A549 (cell line): Measurements from ENCODE around the gene PSME3.

ENCODE experiments used
- CEBPB ChIP-seq, 2 experiments: fragments of >200 bp in 1 of 2; sonication (Bioruptor Twin) in 1 of 2; formaldehyde crosslinking in 1 of 2; IDR thresholded peaks; 2 replicates each; pipeline ENCODE4 v1.6.1; 2012 to 2016
- CTCF ChIP-seq: fragments of >200 bp; sonication (Bioruptor Twin); formaldehyde crosslinking; IDR thresholded peaks from 3 replicates; pipeline ENCODE4 v1.5.1; 2016
- GATA3 ChIP-seq: IDR thresholded peaks from 2 replicates; pipeline ENCODE4 v1.6.1; 2012; ENCODE audit warnings: borderline replicate concordance
- HMGXB4 ChIP-seq: fragments of 250-450 bp; sonication (Bioruptor Pico); IDR thresholded peaks from 2 replicates; pipeline ENCODE4 v1.5.0; 2021; ENCODE audit warnings: mild to moderate bottlenecking, moderate library complexity, borderline replicate concordance
- MAZ ChIP-seq: fragments of 150-350 bp; IDR thresholded peaks from 2 replicates; pipeline ENCODE4 v1.6.1; 2014; ENCODE audit warnings: antibody characterized with exemption, low read depth, low read length, borderline replicate concordance
- MYC ChIP-seq: IDR thresholded peaks from 2 replicates; pipeline ENCODE4 v1.6.1; 2012; ENCODE audit warnings: mild to moderate bottlenecking, inconsistent platforms, low read length, improper control_type of control experiment, borderline replicate concordance
- NFE2L2 ChIP-seq: fragments of 150-350 bp; conservative IDR thresholded peaks from 2 replicates; pipeline ENCODE4 v1.6.1; 2014; ENCODE audit warnings: low read length
- PBX3 ChIP-seq: IDR thresholded peaks from 2 replicates; pipeline ENCODE4 v1.6.1; 2012
- PHF8 ChIP-seq: fragments of 200-600 bp; sonication (generic); IDR thresholded peaks from 2 replicates; pipeline ENCODE4 v1.6.1; 2016; ENCODE audit warnings: low read depth, mild to moderate bottlenecking, antibody characterized with exemption, moderate library complexity, borderline replicate concordance
- POLR2A ChIP-seq: IDR thresholded peaks from 2 replicates; pipeline ENCODE4 v1.6.1; 2012; ENCODE audit warnings: mild to moderate bottlenecking, low read length
- RAD21 ChIP-seq, 2 experiments: fragments of >200 bp in 1 of 2; sonication (Bioruptor Twin) in 1 of 2; formaldehyde crosslinking in 1 of 2; IDR thresholded peaks in 1 of 2; conservative IDR thresholded peaks in 1 of 2; 2 replicates in 1 of 2; 3 replicates in 1 of 2; pipeline ENCODE4 v1.6.1; 2012 to 2018; ENCODE audit warnings: inconsistent platforms in 1 of 2
- SREBF2 ChIP-seq: fragments of 450-650 bp; IDR thresholded peaks from 2 replicates; pipeline ENCODE4 v1.6.1; 2014; ENCODE audit warnings: mild to moderate bottlenecking, moderate library complexity

GRCh38 chr17:42830971-42831370 is 2.2 kb upstream of the PSME3 start:
- TF ChIP-seq CTCF: no peak
- TF ChIP-seq RAD21 (conservative IDR thresholded peaks at IDR 0.05 in 1 of 2, IDR thresholded peaks at IDR 0.05 in 1 of 2): no peak
- TF ChIP-seq POLR2A: no peak
- TF ChIP-seq PBX3: no peak
- TF ChIP-seq NFE2L2: no peak
- no peak for TF ChIP-seq MAZ
- no peak for TF ChIP-seq PHF8
- no peak for TF ChIP-seq MYC
- no peak for TF ChIP-seq CEBPB (IDR thresholded peaks at IDR 0.05)
- TF ChIP-seq HMGXB4 (CRISPR knock-in tag): no peak
- TF ChIP-seq GATA3: no peak
- no peak for TF ChIP-seq SREBF2
